ENCODE results near the gene CREM.

The CREM gene

GRCh38 chr10:35200487-35200886, 73.8 kb downstream of the CREM start:
- TF ChIP-seq USF1 (IDR thresholded peaks at IDR 0.05) = no peak
- TF ChIP-seq CREB1 (IDR thresholded peaks at IDR 0.05; ENCODE audit: low read depth) = no peak
- TF ChIP-seq MAX (IDR thresholded peaks at IDR 0.05) = no peak
- TF ChIP-seq EP300 (IDR thresholded peaks at IDR 0.05; ENCODE audit: borderline replicate concordance) = no peak
- no peak for TF ChIP-seq TAF1 (IDR thresholded peaks at IDR 0.05; ENCODE audit: low read depth)
- TF ChIP-seq EGR1 (IDR thresholded peaks at IDR 0.05) = no peak
- no peak for TF ChIP-seq NFIC (IDR thresholded peaks at IDR 0.05)

GRCh38 chr10:35201234-35201633, 74.6 kb downstream of the CREM start:
- TF ChIP-seq TAF1 (IDR thresholded peaks at IDR 0.05; ENCODE audit: low read depth) (no peak), EGR1 (IDR thresholded peaks at IDR 0.05) (no peak), TCF12 (IDR thresholded peaks at IDR 0.05; ENCODE audit: low read depth) (no peak), CEBPB (IDR thresholded peaks at IDR 0.05) (no peak), USF1 (IDR thresholded peaks at IDR 0.05) (no peak), YY1 (IDR thresholded peaks at IDR 0.05; ENCODE audit: low read depth) (no peak), REST (IDR thresholded peaks at IDR 0.05; ENCODE audit: low read depth) (no peak), CREB1 (IDR thresholded peaks at IDR 0.05; ENCODE audit: low read depth) (no peak), RAD21 (IDR thresholded peaks at IDR 0.05; ENCODE audit: low read depth) (no peak), NFIC (IDR thresholded peaks at IDR 0.05) (no peak), FOXM1 (IDR thresholded peaks at IDR 0.05; ENCODE audit: borderline replicate concordance, low read depth) (no peak), MAX (IDR thresholded peaks at IDR 0.05) (no peak), TEAD4 (IDR thresholded peaks at IDR 0.05) (no peak), ZBTB7A (IDR thresholded peaks at IDR 0.05; ENCODE audit: low read depth) (no peak)

- TF ChIP-seq EP300 (IDR thresholded peaks at IDR 0.05; ENCODE audit: borderline replicate concordance) = no peak
- TF ChIP-seq TCF12 (IDR thresholded peaks at IDR 0.05; ENCODE audit: low read depth) = no peak
- TF ChIP-seq NFIC (IDR thresholded peaks at IDR 0.05) = no peak
These were observed 75.4 kb downstream of the CREM start for GRCh38 chr10:35202050-35202449.

- TF ChIP-seq FOXM1 (IDR thresholded peaks at IDR 0.05; ENCODE audit: borderline replicate concordance, low read depth) = no peak
- TF ChIP-seq MAX (IDR thresholded peaks at IDR 0.05) = no peak
- no peak for TF ChIP-seq YY1 (IDR thresholded peaks at IDR 0.05; ENCODE audit: low read depth)
These were observed 77.1 kb downstream of the CREM start for GRCh38 chr10:35203745-35204144.

GRCh38 chr10:35204650-35205319, 78.1 kb downstream of the CREM start:
- TF ChIP-seq EGR1 (IDR thresholded peaks at IDR 0.05) = no peak
- no peak for TF ChIP-seq CREB1 (IDR thresholded peaks at IDR 0.05; ENCODE audit: low read depth)
- no peak for TF ChIP-seq EP300 (IDR thresholded peaks at IDR 0.05; ENCODE audit: borderline replicate concordance)

GRCh38 chr10:35206274-35206673, 79.6 kb downstream of the CREM start:
- TF ChIP-seq USF1 (IDR thresholded peaks at IDR 0.05) (no peak), REST (IDR thresholded peaks at IDR 0.05; ENCODE audit: low read depth) (no peak), CEBPB (IDR thresholded peaks at IDR 0.05) (no peak), MAX (IDR thresholded peaks at IDR 0.05) (no peak), TAF1 (IDR thresholded peaks at IDR 0.05; ENCODE audit: low read depth) (no peak), FOXM1 (IDR thresholded peaks at IDR 0.05; ENCODE audit: borderline replicate concordance, low read depth) (no peak), CREB1 (IDR thresholded peaks at IDR 0.05; ENCODE audit: low read depth) (no peak), NFIC (IDR thresholded peaks at IDR 0.05) (no peak), YY1 (IDR thresholded peaks at IDR 0.05; ENCODE audit: low read depth) (no peak), TCF12 (IDR thresholded peaks at IDR 0.05; ENCODE audit: low read depth) (no peak), ZBTB7A (IDR thresholded peaks at IDR 0.05; ENCODE audit: low read depth) (no peak), EP300 (IDR thresholded peaks at IDR 0.05; ENCODE audit: borderline replicate concordance) (no peak), TEAD4 (IDR thresholded peaks at IDR 0.05) (no peak), RAD21 (IDR thresholded peaks at IDR 0.05; ENCODE audit: low read depth) (no peak), EGR1 (IDR thresholded peaks at IDR 0.05) (no peak)
